Upper lobe of right lung (tissue), 1 donor: ENCODE measurements around the gene SRRT. TPM values are rescaled to one million over a fixed set of nuclear protein-coding genes. Genes with fewer than 3 reads are reported as not detected.

Experiments used
- ATAC-seq: fragments of 200-7000 bp; cut with Tn5 transposase; one replicate; pipeline ENCODE4 v1.9.1; 2020; ENCODE audit warnings: mild to moderate bottlenecking, moderate library complexity
- DNase-seq: peaks from one replicate; pipeline ENCODE4 v3.0.0-alpha.2; 2020
- H3K27ac ChIP-seq: fragments of 200-600 bp; one replicate; pipeline ENCODE4 v1.8.0; 2022
- H3K27me3 ChIP-seq: fragments of 200-600 bp; one replicate; pipeline ENCODE4 v1.8.0; 2022; ENCODE audit warnings: mild to moderate bottlenecking
- H3K36me3 ChIP-seq: fragments of 200-600 bp; one replicate; pipeline ENCODE4 v1.8.0; 2022
- H3K4me1 ChIP-seq: fragments of 200-600 bp; one replicate; pipeline ENCODE4 v1.8.0; 2022
- H3K4me3 ChIP-seq: fragments of 200-600 bp; one replicate; pipeline ENCODE4 v1.8.0; 2022; ENCODE audit warnings: mild to moderate bottlenecking
- H3K9me3 ChIP-seq: fragments of 200-600 bp; one replicate; pipeline ENCODE4 v1.8.0; 2022
- CTCF ChIP-seq: fragments of 200-600 bp; IDR thresholded peaks from one replicate; pipeline ENCODE4 v1.8.0; 2022; ENCODE audit warnings: antibody characterized with exemption
- intact Hi-C: fragments of 100-400 bp; cut with DNase I; formaldehyde crosslinking; loops from one replicate; pipeline ENCODE4 v1.11.0; 2022
- total RNA-seq: library from RNA; stranded (reverse); fragmentation: NEBNext Ultra II Directional; extraction: Animal tissue kit (Norgen Biotek cat#: 25700); gene quantifications from one replicate; pipeline ENCODE4 v1.2.1, GENCODE V29; 2021
- donor health status: DM: no; HTN: yes; CAD: no; lungs with severe emphysema.

Gene SRRT
- total RNA-seq, 1 donor from 2014 or later, result 105 TPM

- Histone ChIP-seq H3K9me3 (no peaks in the 10 kb centered on the region), H3K36me3 (peaks cover 66% of the 10 kb centered on the region), H3K27me3 (no peaks in the 10 kb centered on the region), H3K27ac (no peak overlapping the region), H3K4me1 (peaks cover 25% of the 10 kb centered on the region), H3K4me3 (no peak overlapping the region)
- no peak for TF ChIP-seq CTCF
- no peak for ATAC-seq
- DNase-seq, result no peak
- intact Hi-C loops, result no loop called here
These were observed 4.9 kb downstream of the SRRT start for GRCh38 chr7:100879685-100880261.

- intact Hi-C loops, result no loop called here
- H3K4me1 ChIP-seq, result peaks cover 25% of the 10 kb centered on the region
These were observed 5.7 kb downstream of the SRRT start for GRCh38 chr7:100880645-100881044.

DNA sequence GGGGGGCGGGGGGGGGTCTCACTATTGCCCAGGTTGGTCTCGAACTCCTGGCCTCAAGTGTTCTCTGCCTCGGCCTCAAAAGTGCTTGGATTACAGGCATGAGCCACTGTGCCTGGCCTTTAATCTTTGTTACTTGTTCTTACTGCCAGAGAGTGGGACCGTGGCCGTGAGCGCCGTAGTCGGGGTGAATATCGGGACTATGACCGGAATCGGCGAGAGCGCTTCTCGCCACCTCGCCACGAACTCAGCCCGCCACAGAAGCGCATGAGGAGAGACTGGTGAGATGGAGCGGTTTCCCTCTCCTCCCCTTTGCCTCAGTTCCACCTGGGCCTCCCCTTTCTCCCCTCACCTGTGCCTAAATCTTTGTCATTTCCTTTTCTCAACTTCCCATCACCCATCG, 6.2 kb downstream of the SRRT start:
- H3K4me3 ChIP-seq, result no peak overlapping the region
- H3K27ac ChIP-seq, result no peak overlapping the region
- peaks cover 80% of the 10 kb centered on the region for H3K36me3 ChIP-seq
- DNase-seq (no peak), ATAC-seq (no peak)
- no peak for TF ChIP-seq CTCF
- intact Hi-C loops, result no loop called here
- H3K9me3 ChIP-seq, result no peaks in the 10 kb centered on the region
- H3K4me1 ChIP-seq, result peaks cover 20% of the 10 kb centered on the region
- H3K27me3 ChIP-seq, result no peaks in the 10 kb centered on the region

More at GRCh38 chr7:100880645-100881044, 5.7 kb downstream of the SRRT start:
- TF ChIP-seq CTCF, result no peak
- no peak for ATAC-seq
- Histone ChIP-seq H3K27me3 (no peaks in the 10 kb centered on the region), H3K27ac (no peak overlapping the region), H3K4me3 (no peak overlapping the region), H3K9me3 (no peaks in the 10 kb centered on the region), H3K36me3 (peaks cover 75% of the 10 kb centered on the region)
- no peak for DNase-seq

- Histone ChIP-seq H3K4me3 (no peak overlapping the region), H3K27me3 (no peaks in the 10 kb centered on the region), H3K9me3 (no peaks in the 10 kb centered on the region), H3K36me3 (peaks cover 84% of the 10 kb centered on the region), H3K27ac (no peak overlapping the region), H3K4me1 (peaks cover 10% of the 10 kb centered on the region)
- no peak for TF ChIP-seq CTCF
- intact Hi-C loops, result no loop called here
- DNase-seq (no peak), ATAC-seq (no peak)
These were observed 7.3 kb downstream of the SRRT start for GRCh38 chr7:100882201-100882600.

DNA sequence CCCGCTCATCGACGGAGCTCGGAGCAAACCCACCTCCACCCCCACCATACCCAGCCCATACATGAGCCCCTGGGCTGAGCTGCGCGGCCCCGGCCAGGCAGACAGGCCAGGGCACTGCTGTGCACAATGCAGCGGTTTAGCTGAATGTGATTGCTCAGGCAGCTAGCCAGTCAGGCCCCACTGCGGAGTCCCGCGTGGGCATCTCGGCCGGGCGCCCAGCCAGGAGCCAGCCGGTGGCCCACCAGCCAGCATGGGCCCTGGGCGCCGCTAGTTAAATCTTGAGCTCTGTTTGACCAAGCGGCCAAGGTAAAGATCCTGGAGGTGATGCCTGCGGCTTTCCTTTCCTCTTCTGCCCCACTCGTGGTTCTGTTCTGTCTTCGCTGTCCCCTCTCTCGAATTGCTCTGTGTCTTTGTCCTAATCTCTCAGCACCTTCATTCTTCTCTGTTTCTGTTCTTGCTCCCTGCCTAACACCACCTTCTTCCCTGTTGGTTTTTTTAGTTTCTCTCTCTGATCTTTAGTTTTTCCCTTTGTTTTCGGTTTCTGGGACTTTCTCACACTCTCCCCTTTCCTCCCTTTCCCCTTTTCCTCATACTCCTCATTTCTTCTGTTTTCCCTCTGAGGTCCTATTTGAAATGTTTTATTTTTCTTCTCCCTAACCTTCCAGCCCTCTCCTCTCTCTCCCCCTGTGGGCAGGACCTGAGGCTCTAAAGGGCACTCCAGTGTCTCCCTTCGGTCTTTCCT, 8.1 kb downstream of the SRRT start:
- no peaks in the 10 kb centered on the region for H3K9me3 ChIP-seq
- intact Hi-C loops, result no loop called here
- ATAC-seq, result no peak
- H3K27ac ChIP-seq, result no peak overlapping the region
- no peak overlapping the region for H3K4me3 ChIP-seq
- H3K36me3 ChIP-seq, result peaks cover 84% of the 10 kb centered on the region
- peaks cover 13% of the 10 kb centered on the region for H3K4me1 ChIP-seq
- DNase-seq, result no peak
- H3K27me3 ChIP-seq, result no peaks in the 10 kb centered on the region
- no peak for TF ChIP-seq CTCF
